PC-9 (cell line): ENCODE results near the gene VEGFD.

Source experiments
- CTCF ChIP-seq: fragments of 200-600 bp; sonication (generic); conservative IDR thresholded peaks from 2 replicates; pipeline ENCODE4 v1.6.1; 2017; ENCODE audit warnings: mixed run types, antibody characterized with exemption, mild to moderate bottlenecking, moderate library complexity
- EZH2 ChIP-seq: fragments of 200-600 bp; sonication (generic); IDR thresholded peaks from 2 replicates; pipeline ENCODE4 v1.8.0; 2017; ENCODE audit warnings: antibody characterized with exemption, low read depth

DNA sequence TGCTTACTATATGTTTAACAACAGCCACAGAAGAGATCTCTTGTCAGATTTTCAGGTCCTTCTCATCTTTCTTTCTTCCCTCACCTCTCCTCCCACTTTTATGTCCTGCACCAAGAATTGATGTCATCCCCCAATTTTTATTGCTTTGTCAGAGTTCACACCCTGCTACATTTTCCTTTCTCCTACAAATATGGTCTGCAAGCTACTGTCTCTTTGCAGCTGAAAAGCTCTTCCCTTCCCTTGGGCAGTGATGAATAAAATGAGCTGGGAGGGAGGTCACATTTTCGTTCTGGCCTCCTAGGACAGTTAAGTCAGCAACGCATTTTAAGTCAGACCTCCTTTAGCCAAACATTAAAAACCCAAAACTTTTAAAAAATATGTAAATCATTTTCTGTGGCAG lies 26.7 kb upstream of the VEGFD start:
- TF ChIP-seq CTCF (no peak), EZH2 (no peak)
